Tibial artery (tissue), 4 donors: ENCODE measurements around the gene CALHM5.

Experiments used
- DNase-seq, 2 donors: peaks; one replicate each; pipeline ENCODE4 v3.0.0-alpha.2; 2019
- H3K27ac ChIP-seq, 2 donors: fragments of 200-600 bp; sonication (generic) in 1 of 2; 1 replicate in 1 of 2; 2 replicates in 1 of 2; pipeline ENCODE4 v1.5.1; 2018 to 2019; ENCODE audit warnings: mild to moderate bottlenecking in 1 of 2
- H3K27me3 ChIP-seq, 2 donors: fragments of 200-600 bp; sonication (generic) in 1 of 2; one replicate each; pipeline versions ENCODE4 v1.5.1 to v1.6.0; 2016 to 2019
- H3K36me3 ChIP-seq, 3 donors: fragments of 200-600 bp; sonication (generic) in 2 of 3; one replicate each; pipeline ENCODE4 v1.5.1; 2016 to 2019; ENCODE audit warnings: mild to moderate bottlenecking in 2 of 3
- H3K4me1 ChIP-seq, 4 donors: fragments of 200-600 bp; sonication (generic) in 2 of 4; 1 replicate in 3 of 4; 2 replicates in 1 of 4; pipeline ENCODE4 v1.5.1; 2016 to 2019
- H3K4me3 ChIP-seq, 2 donors: fragments of 200-600 bp; sonication (generic) in 1 of 2; 1 replicate in 1 of 2; 2 replicates in 1 of 2; pipeline ENCODE4 v1.5.1; 2018 to 2019; ENCODE audit warnings: mild to moderate bottlenecking in 2 of 2
- H3K9me3 ChIP-seq, 3 donors: fragments of 200-600 bp; sonication (generic) in 1 of 3; one replicate each; pipeline ENCODE4 v1.5.1; 2016 to 2019
- CTCF ChIP-seq, 2 experiments: fragments of 200-600 bp in 1 of 2; fragments of 450-650 bp in 1 of 2; IDR thresholded peaks; one replicate each; pipeline ENCODE4 v1.5.1; 2017 to 2019; ENCODE audit warnings: antibody characterized with exemption in 2 of 2, mild to moderate bottlenecking in 1 of 2, moderate library complexity in 1 of 2
- intact Hi-C: fragments of 100-400 bp; cut with DNase I; formaldehyde crosslinking; loops from one replicate; pipeline ENCODE4 v1.15.0; 2023; ENCODE audit warnings: low total_unique reads

CALHM5 gene

GRCh38 chr6:116467514-116467913, 43.9 kb upstream of the CALHM5 start:
- DNase-seq, result no peak
- intact Hi-C loops, result no loop called here
- Histone ChIP-seq H3K4me3 (no peak overlapping the region), H3K36me3 (no peaks in the 10 kb centered on the region), H3K27me3 (peaks cover 0 to 12% of the 10 kb centered on the region in 2 donors), H3K27ac (no peak overlapping the region), H3K9me3 (no peaks in the 10 kb centered on the region), H3K4me1 (no peaks in the 10 kb centered on the region)
- TF ChIP-seq CTCF (IDR thresholded peaks at IDR 0.05), result no peak

GRCh38 chr6:116468293-116468692, 43.1 kb upstream of the CALHM5 start:
- no peak overlapping the region for H3K4me3 ChIP-seq

DNA sequence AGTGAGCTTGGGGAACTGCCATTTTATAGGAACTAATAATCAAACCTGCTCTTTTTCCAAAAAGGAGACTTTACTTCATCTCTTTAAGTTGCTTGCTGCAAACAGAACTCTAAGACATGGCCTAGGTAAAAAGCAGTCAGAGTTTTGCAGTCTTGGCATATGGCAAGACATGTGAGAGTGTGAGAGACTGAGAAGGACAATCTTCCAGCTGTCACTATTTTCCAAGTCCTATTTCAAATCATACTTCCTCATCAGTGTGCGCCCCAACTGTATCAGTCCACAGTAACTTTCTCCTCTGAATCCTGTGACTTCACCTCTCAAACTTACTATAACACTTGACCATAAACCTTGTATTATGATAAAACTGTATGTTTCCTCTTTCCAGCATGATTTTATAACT, 39.9 kb upstream of the CALHM5 start:
- Histone ChIP-seq H3K27me3 (no peaks in the 10 kb centered on the region), H3K36me3 (no peaks in the 10 kb centered on the region), H3K9me3 (no peaks in the 10 kb centered on the region), H3K4me3 (no peak overlapping the region), H3K4me1 (no peaks in the 10 kb centered on the region), H3K27ac (no peak overlapping the region)
- intact Hi-C loops, result no loop called here
- TF ChIP-seq CTCF (IDR thresholded peaks at IDR 0.05), result no peak
- no peak for DNase-seq

More at GRCh38 chr6:116468293-116468692, 43.1 kb upstream of the CALHM5 start:
- Histone ChIP-seq H3K9me3 (no peaks in the 10 kb centered on the region), H3K4me1 (no peaks in the 10 kb centered on the region), H3K36me3 (no peaks in the 10 kb centered on the region), H3K27me3 (peaks cover 0 to 11% of the 10 kb centered on the region in 2 donors), H3K27ac (no peak overlapping the region)
- intact Hi-C loops, result no loop called here
- no peak for DNase-seq
- TF ChIP-seq CTCF (IDR thresholded peaks at IDR 0.05), result no peak

DNA sequence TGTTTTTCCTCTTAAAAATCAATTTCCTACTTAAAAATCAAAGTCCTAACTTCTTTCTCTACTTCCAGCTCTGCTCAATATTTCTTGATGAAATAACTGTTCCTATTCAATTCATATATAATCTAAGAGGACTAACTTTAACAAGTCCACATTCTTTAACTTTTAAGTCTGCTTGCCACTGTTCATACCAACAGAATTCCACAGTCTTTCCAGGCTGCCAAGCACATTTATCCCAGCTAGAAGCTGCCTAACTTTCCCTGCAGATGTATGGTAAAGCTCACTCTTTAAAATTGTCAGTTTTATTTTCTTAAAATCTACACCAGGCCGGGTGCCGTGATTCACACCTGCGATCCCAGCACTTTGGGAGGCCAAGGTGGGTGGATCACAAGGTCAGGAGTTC, 38.7 kb upstream of the CALHM5 start:
- Histone ChIP-seq H3K36me3 (no peaks in the 10 kb centered on the region), H3K27me3 (no peaks in the 10 kb centered on the region), H3K4me1 (no peaks in the 10 kb centered on the region), H3K9me3 (no peaks in the 10 kb centered on the region), H3K27ac (no peak overlapping the region), H3K4me3 (no peak overlapping the region)
- TF ChIP-seq CTCF (IDR thresholded peaks at IDR 0.05), result no peak
- intact Hi-C loops, result no loop called here
- DNase-seq, result no peak

DNA sequence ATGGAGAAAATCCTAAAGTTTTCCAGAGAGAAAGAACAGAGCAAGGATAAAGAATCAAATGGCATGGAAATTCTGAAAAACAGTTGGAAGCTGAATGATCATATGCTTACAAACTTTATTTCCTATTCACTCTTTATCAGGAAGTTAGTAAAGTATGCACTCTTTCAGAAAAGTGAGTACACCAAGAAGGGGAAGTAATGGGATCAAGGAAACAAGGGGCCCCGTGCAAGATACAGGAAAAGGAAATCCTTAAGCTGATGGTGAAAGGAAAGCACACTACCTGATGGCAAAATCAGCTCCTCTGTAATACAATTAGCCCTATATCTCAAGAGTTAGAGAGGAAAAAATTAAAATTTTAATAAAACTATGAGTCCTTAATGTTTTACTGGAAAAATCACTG, 36.3 kb upstream of the CALHM5 start:
- Histone ChIP-seq H3K4me1 (no peaks in the 10 kb centered on the region), H3K4me3 (no peak overlapping the region), H3K27ac (no peak overlapping the region), H3K27me3 (no peaks in the 10 kb centered on the region), H3K36me3 (no peaks in the 10 kb centered on the region), H3K9me3 (no peaks in the 10 kb centered on the region)
- intact Hi-C loops, result no loop called here
- DNase-seq, result no peak
- no peak for TF ChIP-seq CTCF (IDR thresholded peaks at IDR 0.05)

DNA sequence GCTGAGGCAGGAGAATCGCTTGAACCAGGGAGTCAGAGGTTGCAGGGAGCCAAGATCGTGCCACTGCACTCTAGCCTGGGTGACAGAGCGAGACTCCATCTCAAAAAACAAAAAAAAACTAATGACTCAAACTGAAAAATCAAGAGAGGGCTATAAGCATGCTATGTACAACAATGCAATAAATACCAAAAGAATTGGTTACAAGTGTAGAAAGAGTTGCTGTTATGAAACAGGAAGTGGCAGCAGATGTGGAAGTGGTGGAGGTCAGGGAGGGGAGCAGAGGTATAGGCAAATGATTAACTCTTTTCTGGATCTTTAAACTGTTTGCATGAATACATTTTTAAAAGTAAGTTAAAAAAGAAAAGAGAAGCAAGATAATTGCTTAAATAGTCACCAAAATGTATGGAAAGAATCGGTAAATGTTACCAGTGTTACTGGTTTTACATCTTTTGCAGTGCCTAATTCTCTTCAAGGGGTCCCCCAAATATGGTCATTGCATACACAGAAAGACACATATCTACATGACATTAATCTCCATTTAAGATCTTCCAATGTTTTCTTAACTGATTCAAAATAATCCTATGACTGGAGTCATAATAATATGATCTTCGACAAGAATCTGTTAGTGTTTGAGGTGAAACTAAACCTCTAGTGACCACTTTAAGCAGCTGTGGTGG, 35.3 kb upstream of the CALHM5 start:
- Histone ChIP-seq H3K4me3 (no peak overlapping the region), H3K4me1 (no peaks in the 10 kb centered on the region), H3K27me3 (no peaks in the 10 kb centered on the region), H3K9me3 (no peaks in the 10 kb centered on the region), H3K36me3 (no peaks in the 10 kb centered on the region), H3K27ac (no peak overlapping the region)
- no peak for DNase-seq
- no peak for TF ChIP-seq CTCF (IDR thresholded peaks at IDR 0.05)
- intact Hi-C loops, result no loop called here
